ENCODE data around the gene MAK.
"Not testable (repeated sequence)": the region's sequence is repeated elsewhere in the genome, so short reads cannot be mapped to it uniquely, and the experiment has no call there.

Gene MAK

DNA sequence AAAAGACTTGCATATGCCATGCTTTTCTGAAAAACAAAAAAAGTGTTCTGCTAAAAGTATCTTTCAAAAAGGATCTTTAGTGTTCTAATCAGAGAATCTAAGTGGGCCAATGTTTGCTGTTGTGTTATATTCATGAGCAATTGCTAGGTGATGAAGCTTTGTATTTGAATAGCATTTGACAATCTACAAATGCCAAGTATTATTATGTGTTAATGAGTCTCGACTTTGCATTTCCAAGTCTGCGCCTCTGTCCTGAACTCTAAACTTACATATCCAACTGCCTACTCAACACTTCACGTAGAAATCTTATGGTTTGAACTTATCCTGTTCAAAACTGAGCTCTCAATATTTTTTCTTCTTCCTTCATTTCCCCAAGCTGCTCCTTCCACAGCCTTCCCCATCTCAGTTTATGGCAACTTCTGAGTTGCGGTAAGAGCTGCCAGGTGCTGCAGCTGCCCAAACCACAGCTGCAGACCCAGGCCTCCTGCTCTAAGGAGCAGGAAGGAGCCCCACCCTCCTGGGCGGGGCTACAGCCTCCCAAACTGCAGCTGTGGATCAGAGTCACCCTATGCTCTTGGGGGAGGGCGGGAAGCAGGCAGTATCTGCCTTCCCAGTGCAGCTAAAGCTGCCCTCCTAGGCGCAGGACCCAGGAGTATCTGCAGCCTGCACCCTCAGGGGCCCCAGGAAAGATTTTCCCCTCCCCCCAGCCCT is 16.7 kb upstream of the MAK start:
- no peak for DNase-seq (ENCODE audit: low read depth in 2 of 3, low spot score in 1 of 3)

- DNase-seq (ENCODE audit: low read depth in 2 of 3, low spot score in 1 of 3), result not testable (repeated sequence)
Observed at GRCh38 chr6:10853849-10854300, 15.5 kb upstream of the MAK start.

GRCh38 chr6:10852361-10852960 is 14.1 kb upstream of the MAK start:
- DNase-seq (ENCODE audit: low read depth in 2 of 3, low spot score in 1 of 3), result no peak

GRCh38 chr6:10850728-10851127 is 12.4 kb upstream of the MAK start:
- DNase-seq (ENCODE audit: low read depth in 2 of 3, low spot score in 1 of 3), result no peak

- no peak for DNase-seq (ENCODE audit: low read depth in 2 of 3, low spot score in 1 of 3)
Observed at GRCh38 chr6:10849901-10850300, 11.6 kb upstream of the MAK start.

- no peak for DNase-seq (ENCODE audit: low read depth in 2 of 3, low spot score in 1 of 3)
Observed at GRCh38 chr6:10847684-10848083, 9.3 kb upstream of the MAK start.

DNA sequence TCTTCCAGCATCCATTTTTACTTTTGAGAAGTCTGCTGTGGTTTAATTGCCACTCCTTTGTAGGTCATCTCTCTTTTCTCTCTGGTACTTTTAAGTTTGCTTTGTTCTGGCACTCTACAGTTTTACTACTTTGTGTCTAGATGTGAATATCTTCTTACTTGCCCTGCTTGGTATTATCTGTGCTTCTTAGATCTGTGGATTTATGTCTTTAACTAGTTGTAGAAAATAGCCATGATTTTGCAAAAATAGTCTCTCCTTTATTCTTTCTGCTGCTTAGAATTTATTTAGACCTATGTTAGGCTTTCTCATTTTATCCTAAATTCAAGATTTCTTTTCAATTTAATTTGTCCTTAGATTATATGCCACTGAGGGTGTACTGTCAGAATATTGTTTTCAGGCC is 5.2 kb upstream of the MAK start:
- no peak for DNase-seq (ENCODE audit: low read depth in 2 of 3, low spot score in 1 of 3)

GRCh38 chr6:10838794-10839333 is 525 bp upstream of the MAK start:
- DNase-seq (ENCODE audit: low read depth in 2 of 3, low spot score in 1 of 3), result peak in 2 of 3 donors; percentile 18 to 27

- DNase-seq (ENCODE audit: low read depth in 2 of 3, low spot score in 1 of 3), result peak in 1 of 3 donors; percentile 19
Observed at GRCh38 chr6:10837622-10837994, 731 bp downstream of the MAK start.

GRCh38 chr6:10837009-10837621 is 1.2 kb downstream of the MAK start:
- no peak for DNase-seq (ENCODE audit: low read depth in 2 of 3, low spot score in 1 of 3)

DNA sequence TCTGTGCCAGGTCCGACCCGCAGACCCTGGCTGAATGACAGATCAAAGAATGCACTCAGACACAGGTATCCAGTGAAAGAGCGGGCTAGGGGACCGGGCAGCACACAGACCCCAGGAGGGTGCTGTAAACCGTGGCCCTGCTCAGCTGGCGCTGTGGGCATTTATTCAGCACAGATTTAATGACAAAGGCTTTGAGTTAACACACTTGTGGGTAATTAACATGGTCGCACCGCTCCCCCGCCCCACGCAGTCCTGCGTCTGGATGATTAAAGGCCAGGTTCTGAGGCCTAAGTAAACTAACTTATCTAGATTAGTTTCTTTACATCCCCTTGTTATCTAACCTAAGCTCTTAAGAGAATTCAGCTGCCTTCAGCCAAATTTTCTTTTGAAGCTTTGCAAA is 3.5 kb downstream of the MAK start:
- no peak for DNase-seq (ENCODE audit: low read depth in 2 of 3, low spot score in 1 of 3)

DNA sequence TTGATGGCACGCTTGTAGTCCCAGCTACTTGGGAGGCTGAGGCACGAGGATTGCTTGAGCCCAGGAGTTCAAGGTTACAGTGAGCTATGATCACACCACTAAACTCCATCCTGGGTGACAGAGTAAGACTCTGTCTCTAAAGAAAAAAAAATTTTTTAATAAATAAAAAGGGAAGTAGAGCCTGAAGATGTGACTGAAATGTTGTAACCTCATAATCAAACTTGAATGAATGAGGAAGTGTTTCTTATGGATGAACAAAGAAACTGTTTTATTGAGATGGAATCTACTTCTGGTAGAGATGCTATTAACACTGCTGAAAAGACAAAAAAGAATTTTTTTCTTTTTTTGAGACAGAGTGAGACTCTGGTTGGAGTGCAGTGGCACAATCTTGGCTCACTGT is 6.7 kb downstream of the MAK start:
- DNase-seq (ENCODE audit: low read depth in 2 of 3, low spot score in 1 of 3), result no peak

GRCh38 chr6:10824819-10825218 is 13.5 kb downstream of the MAK start:
- DNase-seq (ENCODE audit: low read depth in 2 of 3, low spot score in 1 of 3), result no peak

- no peak for DNase-seq (ENCODE audit: low read depth in 2 of 3, low spot score in 1 of 3)
Observed at GRCh38 chr6:10824297-10824696, 14.0 kb downstream of the MAK start.

DNA sequence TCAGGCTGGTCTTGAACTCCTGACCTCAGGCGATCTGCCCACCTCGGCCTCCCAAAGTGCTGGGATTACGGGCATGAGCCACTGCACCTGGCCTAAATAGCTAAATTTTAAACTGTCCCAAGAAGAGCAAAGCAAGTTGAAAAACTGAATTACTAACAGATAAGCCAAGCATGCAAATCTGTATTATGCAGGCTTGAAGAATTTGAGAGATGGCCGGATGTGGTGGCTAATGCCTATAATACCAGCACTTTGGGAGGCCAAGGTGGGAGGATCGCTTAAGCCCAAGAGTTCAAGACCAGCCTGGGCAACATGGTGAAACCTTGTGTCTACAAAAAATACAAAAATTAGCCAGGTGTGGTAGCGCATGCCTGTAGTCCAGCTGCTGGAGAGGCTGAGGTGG is 24.2 kb downstream of the MAK start:
- not testable (repeated sequence) for DNase-seq (ENCODE audit: low read depth in 2 of 3, low spot score in 1 of 3)

- DNase-seq (ENCODE audit: low read depth in 2 of 3, low spot score in 1 of 3), result no peak
Observed at GRCh38 chr6:10809098-10809497, 29.2 kb downstream of the MAK start.

DNA sequence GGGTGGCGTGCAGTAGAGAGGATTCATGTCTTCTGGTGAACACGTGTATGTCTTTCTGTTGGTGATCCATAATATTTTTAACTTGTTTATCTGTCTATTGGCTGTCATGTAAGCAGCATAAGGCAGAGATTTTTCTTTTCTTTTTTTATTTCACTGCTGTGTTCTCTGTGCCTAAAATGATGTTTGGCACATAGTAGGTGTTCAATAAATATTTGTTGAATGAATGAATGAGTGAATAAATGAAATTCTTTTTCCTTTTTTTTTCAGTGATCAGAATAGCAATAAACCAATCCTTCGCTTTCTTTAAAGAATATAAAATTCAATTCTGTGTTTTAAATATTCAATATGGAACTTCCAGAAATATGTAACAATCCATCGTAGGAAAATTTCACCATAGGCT is 30.0 kb downstream of the MAK start:
- DNase-seq (ENCODE audit: low read depth in 2 of 3, low spot score in 1 of 3), result no peak

DNA sequence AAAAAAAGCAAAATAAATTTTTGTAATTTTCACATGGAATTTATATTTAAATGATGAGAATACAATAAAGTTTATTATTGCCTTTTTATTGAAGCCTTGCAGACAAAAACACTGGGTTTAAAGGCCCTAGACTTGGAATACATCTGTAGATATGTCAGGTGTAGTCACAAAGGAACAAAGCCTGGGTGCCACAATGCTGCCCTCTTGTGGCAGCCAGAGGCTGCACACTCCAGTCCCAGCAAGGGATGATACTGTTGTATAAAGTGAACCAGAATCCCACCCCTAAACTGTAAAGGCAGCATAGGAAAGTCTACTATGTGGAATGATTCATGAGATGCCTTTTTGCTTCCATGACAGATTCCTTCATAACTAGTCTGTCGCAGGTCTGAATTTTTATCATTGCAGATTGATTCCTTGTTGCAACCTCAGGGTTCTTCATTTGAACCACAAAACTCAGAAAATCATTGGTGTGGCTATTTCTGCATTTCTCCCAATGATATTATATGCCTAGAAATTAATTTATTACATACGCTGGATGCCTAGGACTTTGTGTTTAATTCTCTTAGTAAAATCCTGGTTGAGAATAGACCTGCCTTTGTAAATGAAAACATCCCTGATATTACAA is 37.0 kb downstream of the MAK start:
- DNase-seq (ENCODE audit: low read depth in 2 of 3, low spot score in 1 of 3), result peak; percentile 28 to 60 (median 29)

- DNase-seq (ENCODE audit: low read depth in 2 of 3, low spot score in 1 of 3), result no peak
Observed at GRCh38 chr6:10800810-10801209, 37.5 kb downstream of the MAK start.

GRCh38 chr6:10794239-10794638 is 44.1 kb downstream of the MAK start:
- no peak for DNase-seq (ENCODE audit: low read depth in 2 of 3, low spot score in 1 of 3)

DNA sequence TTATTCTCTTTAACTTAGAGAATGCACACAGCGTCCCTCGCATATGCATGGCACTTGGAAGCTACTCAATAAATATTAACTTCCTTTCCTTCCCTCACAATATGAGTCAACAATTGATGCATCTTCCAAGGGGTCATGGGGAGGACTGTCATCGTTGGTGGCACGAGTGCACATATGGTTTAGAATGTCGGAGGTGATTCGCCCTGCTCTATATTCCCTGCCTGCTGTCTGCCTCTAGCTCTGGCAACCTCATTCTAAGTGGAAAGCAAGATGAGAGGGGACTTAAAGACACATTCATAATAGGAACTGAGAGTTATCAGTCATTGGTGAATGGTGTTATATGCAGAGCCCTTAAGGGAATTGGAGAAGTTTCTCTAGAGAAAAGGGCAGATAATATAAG is 44.6 kb downstream of the MAK start:
- DNase-seq (ENCODE audit: low read depth in 2 of 3, low spot score in 1 of 3), result no peak

- DNase-seq (ENCODE audit: low read depth in 2 of 3, low spot score in 1 of 3), result no peak
Observed at GRCh38 chr6:10793035-10793434, 45.3 kb downstream of the MAK start.

Data from stimulated activated CD4-positive, alpha-beta T cell treated with anti-CD3 and anti-CD28 coated beads, Interleukin-12 subunit alpha, Interleukin-12 subunit beta, amount 100 ng/mL, for 48 hours (primary cell).